HepG2 (cell line): ENCODE data around the gene SPIRE1. TPM values are rescaled to one million over a fixed set of nuclear protein-coding genes. Genes with fewer than 3 reads are reported as not detected.

Experiments
- AHR ChIP-seq: IDR thresholded peaks from 2 replicates; pipeline ENCODE4 v1.6.1; 2018; ENCODE audit warnings: missing genetic modification reagents, missing compliant biosample characterization
- BRD4 ChIP-seq: sonication (generic); formaldehyde crosslinking; IDR thresholded peaks from 2 replicates; pipeline ENCODE4 v1.4.0; 2020; ENCODE audit warnings: missing genetic modification reagents
- CSRNP1 ChIP-seq: sonication (generic); formaldehyde crosslinking; IDR thresholded peaks from 2 replicates; pipeline ENCODE4 v1.8.1; 2023; ENCODE audit warnings: mild to moderate bottlenecking, missing genetic modification reagents
- ELF3 ChIP-seq: IDR thresholded peaks from 2 replicates; pipeline ENCODE4 v1.6.1; 2016; ENCODE audit warnings: missing genetic modification reagents, missing compliant biosample characterization
- GATAD1 ChIP-seq: IDR thresholded peaks from 2 replicates; pipeline ENCODE4 v1.6.1; 2016; ENCODE audit warnings: missing genetic modification reagents, missing compliant biosample characterization
- GMEB1 ChIP-seq: sonication (generic); formaldehyde crosslinking; IDR thresholded peaks from 2 replicates; pipeline ENCODE4 v1.5.1; 2020; ENCODE audit warnings: missing genetic modification reagents, mild to moderate bottlenecking, borderline replicate concordance
- HCFC1 ChIP-seq: fragments of 150-350 bp; IDR thresholded peaks from 2 replicates; pipeline ENCODE4 v1.6.1; 2014; ENCODE audit warnings: low read depth, low read length
- IRF2 ChIP-seq: IDR thresholded peaks from 2 replicates; pipeline ENCODE4 v1.6.1; 2018; ENCODE audit warnings: missing genetic modification reagents, missing compliant biosample characterization
- NFE2L1 ChIP-seq: sonication (generic); formaldehyde crosslinking; IDR thresholded peaks from 2 replicates; pipeline ENCODE4 v1.4.0; 2020; ENCODE audit warnings: missing genetic modification reagents, mild to moderate bottlenecking, borderline replicate concordance
- RFXAP ChIP-seq: sonication (generic); formaldehyde crosslinking; IDR thresholded peaks from 2 replicates; pipeline ENCODE4 v1.4.0; 2020; ENCODE audit warnings: missing genetic modification reagents, borderline replicate concordance
- SCMH1 ChIP-seq: sonication (generic); formaldehyde crosslinking; IDR thresholded peaks from 2 replicates; pipeline ENCODE4 v1.9.0; 2021; ENCODE audit warnings: missing genetic modification reagents, mild to moderate bottlenecking, borderline replicate concordance
- SPEN ChIP-seq: sonication (generic); formaldehyde crosslinking; IDR thresholded peaks from 2 replicates; pipeline ENCODE4 v1.5.1; 2020; ENCODE audit warnings: low read depth, mild to moderate bottlenecking, missing genetic modification reagents
- TBX3 ChIP-seq: fragments of 450-650 bp; IDR thresholded peaks from 2 replicates; pipeline ENCODE4 v1.6.1; 2017; ENCODE audit warnings: antibody characterized with exemption, mild to moderate bottlenecking, inconsistent platforms, borderline replicate concordance
- UBTF ChIP-seq: sonication (generic); formaldehyde crosslinking; IDR thresholded peaks from 2 replicates; pipeline ENCODE4 v1.4.0; 2020; ENCODE audit warnings: mild to moderate bottlenecking, missing genetic modification reagents
- ZBTB43 ChIP-seq: sonication (generic); formaldehyde crosslinking; conservative IDR thresholded peaks from 2 replicates; pipeline ENCODE4 v1.4.0; 2020; ENCODE audit warnings: missing genetic modification reagents
- ZNF136 ChIP-seq: sonication (generic); formaldehyde crosslinking; IDR thresholded peaks from 2 replicates; pipeline ENCODE4 v1.8.1; 2022; ENCODE audit warnings: low read depth, mild to moderate bottlenecking, moderate library complexity, missing genetic modification reagents
- ZNF207 ChIP-seq: fragments of 450-650 bp; IDR thresholded peaks from 2 replicates; pipeline ENCODE4 v1.6.1; 2016; ENCODE audit warnings: antibody characterized with exemption, borderline replicate concordance
- ZNF382 ChIP-seq: sonication (generic); formaldehyde crosslinking; IDR thresholded peaks from 2 replicates; pipeline ENCODE4 v1.5.0; 2020; ENCODE audit warnings: missing genetic modification reagents, mild to moderate bottlenecking, borderline replicate concordance
- ZNF496 ChIP-seq: sonication (generic); formaldehyde crosslinking; IDR thresholded peaks from 2 replicates; pipeline ENCODE4 v1.8.1; 2023; ENCODE audit warnings: mild to moderate bottlenecking, moderate library complexity, missing genetic modification reagents; ENCODE audit not compliant: insufficient replicate concordance
- ZNF543 ChIP-seq: sonication (generic); formaldehyde crosslinking; IDR thresholded peaks from 2 replicates; pipeline ENCODE4 v1.4.0; 2020; ENCODE audit warnings: mild to moderate bottlenecking, missing genetic modification reagents
- ZNF546 ChIP-seq: sonication (generic); formaldehyde crosslinking; conservative IDR thresholded peaks from 2 replicates; pipeline ENCODE4 v1.8.1; 2023; ENCODE audit warnings: mild to moderate bottlenecking, missing genetic modification reagents
- ZNF839 ChIP-seq: sonication (generic); formaldehyde crosslinking; IDR thresholded peaks from 2 replicates; pipeline ENCODE4 v1.4.0; 2020; ENCODE audit warnings: missing genetic modification reagents, mild to moderate bottlenecking, borderline replicate concordance
- polyA plus RNA-seq, 8 experiments: library from polyadenylated mRNA; depleted of rRNA in 3 of 8; stranded (reverse) in 7 of 8; unstranded in 1 of 8; fragments of >200 nt; fragmentation: Illumina TruSeq in 4 of 8; extraction: Trizol in 4 of 8; gene quantifications; 2 replicates each; pipeline versions ENCODE4 v1.2.1 to v1.2.3, GENCODE V29; 2011 to 2016; ENCODE audit warnings: low read depth in 4 of 8, missing spikeins in 1 of 8, mixed read lengths in 1 of 8; ENCODE audit not compliant: insufficient read depth in 1 of 8
- total RNA-seq, 5 experiments: library from RNA; depleted of rRNA; stranded (reverse); fragments of >200 nt; fragmentation: Illumina TruSeq; extraction: Trizol; gene quantifications; 2 replicates each; pipeline ENCODE4 v1.2.3, GENCODE V29; 2016; ENCODE audit warnings: low read depth in 1 of 5

Gene SPIRE1
- total and polyA plus RNA-seq, 2 of the 13 experiments (the other 11 are each of a cell fraction or from before 2014, with no cell fraction given), result 9.9 to 21.3 TPM

- TF ChIP-seq NFE2L1, result no peak
- TF ChIP-seq ZNF546 (CRISPR knock-in tag), result 0 out of 2 replicates have a peak, but pooled peaks have one; percentile 64
- no peak for TF ChIP-seq ZBTB43 (CRISPR knock-in tag)
- no peak for TF ChIP-seq GMEB1 (CRISPR knock-in tag)
- peak; percentile 86; the same call in 1 of the 2 replicates for TF ChIP-seq UBTF (CRISPR knock-in tag)
- no peak for TF ChIP-seq ELF3
- TF ChIP-seq AHR, result no peak
- TF ChIP-seq SCMH1 (CRISPR knock-in tag), result no peak
- TF ChIP-seq CSRNP1 (CRISPR knock-in tag), result 0 out of 2 replicates have a peak, but pooled peaks have one; percentile 32
- TF ChIP-seq IRF2 (CRISPR knock-in tag), result 0 out of 2 replicates have a peak, but pooled peaks have one; percentile 10
- no peak for TF ChIP-seq ZNF543
- peak; percentile 72 for TF ChIP-seq SPEN (CRISPR knock-in tag)
- no peak for TF ChIP-seq ZNF207
- no peak for TF ChIP-seq RFXAP (CRISPR knock-in tag)
- TF ChIP-seq ZNF382, result no peak
- TF ChIP-seq ZNF496 (CRISPR knock-in tag), result no peak
- TF ChIP-seq HCFC1, result no peak
- peak; percentile 71; the same call in 1 of the 2 replicates for TF ChIP-seq BRD4 (CRISPR knock-in tag)
- TF ChIP-seq TBX3, result no peak
- TF ChIP-seq ZNF136, result no peak
- TF ChIP-seq GATAD1 (CRISPR knock-in tag), result no peak
- TF ChIP-seq ZNF839, result no peak
These were observed 796 bp downstream of the SPIRE1 start (continued) for GRCh38 chr18:12656938-12657683.
